WERI-Rb-1 (cell line): ENCODE data around the gene POLR1A.

ENCODE experiments used
- DNase-seq: peaks from one replicate; pipeline ENCODE4 v3.0.0-alpha.2; 2020
- H3K27ac ChIP-seq: fragments of 250-450 bp; sonication (Bioruptor Pico); 2 replicates; pipeline ENCODE4 v1.5.1; 2020; ENCODE audit warnings: mild to moderate bottlenecking, moderate library complexity
- H3K27me3 ChIP-seq: fragments of 250-450 bp; sonication (Bioruptor Pico); 2 replicates; pipeline ENCODE4 v1.5.1; 2021; ENCODE audit warnings: mild to moderate bottlenecking, low read depth, moderate library complexity; ENCODE audit not compliant: insufficient read depth, severe bottlenecking
- H3K36me3 ChIP-seq: fragments of 250-450 bp; sonication (Bioruptor Pico); 2 replicates; pipeline ENCODE4 v1.5.1; 2020; ENCODE audit warnings: mild to moderate bottlenecking, moderate library complexity
- H3K4me3 ChIP-seq: 2 replicates; pipeline ENCODE4 v1.5.1; 2011; ENCODE audit warnings: low read depth, mild to moderate bottlenecking, control low read depth, low read length
- H3K9me3 ChIP-seq: fragments of 250-450 bp; sonication (Bioruptor Pico); 2 replicates; pipeline ENCODE4 v1.5.1; 2021; ENCODE audit warnings: mild to moderate bottlenecking, moderate library complexity; ENCODE audit not compliant: severe bottlenecking
- TF ChIP-seq, protein P1 (sequence below): IDR thresholded peaks from 2 replicates; pipeline ENCODE4 v1.5.1; 2011; ENCODE audit warnings: low read depth, mild to moderate bottlenecking, control low read depth, inconsistent platforms, low read length

The POLR1A gene

DNA sequence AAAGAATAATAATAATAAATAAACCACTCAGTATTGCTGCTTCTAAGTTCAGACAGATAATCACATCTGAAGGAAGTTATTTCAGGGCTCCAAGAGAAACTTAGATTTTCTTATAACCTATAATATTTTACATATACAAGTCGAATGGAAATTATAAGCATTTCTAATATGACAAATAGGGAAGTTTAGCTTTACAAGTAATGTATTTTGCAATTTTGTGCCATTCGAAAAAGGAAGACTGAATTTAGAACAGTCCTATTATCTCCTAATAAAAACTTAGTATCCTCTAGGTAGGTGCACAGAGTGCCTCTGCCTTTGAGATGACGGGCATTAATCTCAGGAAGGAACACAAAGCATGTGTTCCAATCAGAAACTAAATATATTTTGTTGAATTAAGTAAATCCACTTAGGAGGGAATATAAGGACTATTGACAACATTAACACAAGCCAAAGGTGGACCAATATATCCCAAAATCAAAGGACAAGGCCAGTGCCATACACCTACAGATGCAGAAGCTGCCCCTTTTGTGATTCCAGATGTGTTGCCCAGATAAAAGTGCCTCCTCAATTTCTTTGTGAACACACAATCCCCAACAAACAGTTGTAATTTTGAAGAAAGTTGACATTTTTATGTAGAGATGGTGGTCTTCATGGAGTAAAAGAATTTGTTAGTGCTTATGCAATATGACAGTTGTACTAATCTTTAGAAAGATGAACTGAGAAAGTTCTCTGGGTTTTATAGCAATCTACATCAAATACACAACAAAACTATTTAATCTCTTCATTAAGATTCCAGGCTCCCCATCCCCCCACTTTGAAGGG, 37.0 kb upstream of the POLR1A start:
- TF ChIP-seq, protein P1, sequence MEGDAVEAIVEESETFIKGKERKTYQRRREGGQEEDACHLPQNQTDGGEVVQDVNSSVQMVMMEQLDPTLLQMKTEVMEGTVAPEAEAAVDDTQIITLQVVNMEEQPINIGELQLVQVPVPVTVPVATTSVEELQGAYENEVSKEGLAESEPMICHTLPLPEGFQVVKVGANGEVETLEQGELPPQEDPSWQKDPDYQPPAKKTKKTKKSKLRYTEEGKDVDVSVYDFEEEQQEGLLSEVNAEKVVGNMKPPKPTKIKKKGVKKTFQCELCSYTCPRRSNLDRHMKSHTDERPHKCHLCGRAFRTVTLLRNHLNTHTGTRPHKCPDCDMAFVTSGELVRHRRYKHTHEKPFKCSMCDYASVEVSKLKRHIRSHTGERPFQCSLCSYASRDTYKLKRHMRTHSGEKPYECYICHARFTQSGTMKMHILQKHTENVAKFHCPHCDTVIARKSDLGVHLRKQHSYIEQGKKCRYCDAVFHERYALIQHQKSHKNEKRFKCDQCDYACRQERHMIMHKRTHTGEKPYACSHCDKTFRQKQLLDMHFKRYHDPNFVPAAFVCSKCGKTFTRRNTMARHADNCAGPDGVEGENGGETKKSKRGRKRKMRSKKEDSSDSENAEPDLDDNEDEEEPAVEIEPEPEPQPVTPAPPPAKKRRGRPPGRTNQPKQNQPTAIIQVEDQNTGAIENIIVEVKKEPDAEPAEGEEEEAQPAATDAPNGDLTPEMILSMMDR = no peak

DNA sequence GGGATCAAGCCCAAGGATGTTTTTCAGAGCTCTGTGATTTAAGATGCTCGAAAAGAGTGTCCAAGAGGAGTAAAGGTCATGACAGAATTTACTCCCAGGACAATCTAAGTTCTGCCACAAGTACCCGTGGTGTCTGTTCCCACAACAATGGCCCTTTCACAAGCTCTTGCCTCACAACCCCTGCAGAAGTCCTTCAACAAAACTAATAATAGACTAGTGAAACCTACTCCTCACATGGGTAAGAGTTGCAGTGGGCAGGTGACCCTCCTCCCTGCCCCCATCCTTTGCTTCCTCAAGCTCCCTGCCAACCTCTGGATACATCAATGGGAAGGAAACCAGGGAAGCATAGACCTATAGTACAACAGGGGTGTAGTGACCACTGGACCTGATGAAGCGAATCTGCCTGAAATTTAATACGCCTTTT, 35.3 kb upstream of the POLR1A start:
- H3K9me3 ChIP-seq = no peaks in the 10 kb centered on the region
- no peak overlapping the region for H3K4me3 ChIP-seq
- H3K27ac ChIP-seq = no peak overlapping the region
- TF ChIP-seq, protein P1 = no peak
- H3K36me3 ChIP-seq = peaks cover 84% of the 10 kb centered on the region
- no peaks in the 10 kb centered on the region for H3K27me3 ChIP-seq
- no peak for DNase-seq

More for the DNA sequence above, 37.0 kb upstream of the POLR1A start:
- no peak for DNase-seq
- Histone ChIP-seq H3K27me3 (no peaks in the 10 kb centered on the region), H3K27ac (no peak overlapping the region), H3K36me3 (peaks cover 84% of the 10 kb centered on the region), H3K9me3 (no peaks in the 10 kb centered on the region), H3K4me3 (no peak overlapping the region)

DNA sequence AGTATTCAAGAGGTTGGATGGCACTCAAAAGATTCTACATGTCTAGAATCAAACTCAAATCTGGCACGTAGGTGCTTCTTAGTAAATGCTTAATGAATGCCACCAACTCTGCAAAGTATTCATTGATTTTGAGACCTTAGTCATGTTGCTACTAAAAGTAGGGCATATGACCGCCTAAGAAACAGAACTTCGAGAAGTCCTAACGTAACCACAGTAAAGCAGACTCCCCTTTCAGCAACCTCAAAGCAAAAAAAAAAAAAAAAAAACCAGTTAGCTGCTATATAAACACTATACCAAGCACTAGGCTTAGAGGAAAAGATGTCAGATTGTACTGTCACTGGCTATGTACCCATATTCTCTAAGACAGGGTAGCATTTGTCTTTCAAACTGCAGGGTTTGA, 34.3 kb upstream of the POLR1A start:
- Histone ChIP-seq H3K36me3 (peaks cover 86% of the 10 kb centered on the region), H3K27me3 (no peaks in the 10 kb centered on the region)
- TF ChIP-seq, protein P1 = no peak

DNA sequence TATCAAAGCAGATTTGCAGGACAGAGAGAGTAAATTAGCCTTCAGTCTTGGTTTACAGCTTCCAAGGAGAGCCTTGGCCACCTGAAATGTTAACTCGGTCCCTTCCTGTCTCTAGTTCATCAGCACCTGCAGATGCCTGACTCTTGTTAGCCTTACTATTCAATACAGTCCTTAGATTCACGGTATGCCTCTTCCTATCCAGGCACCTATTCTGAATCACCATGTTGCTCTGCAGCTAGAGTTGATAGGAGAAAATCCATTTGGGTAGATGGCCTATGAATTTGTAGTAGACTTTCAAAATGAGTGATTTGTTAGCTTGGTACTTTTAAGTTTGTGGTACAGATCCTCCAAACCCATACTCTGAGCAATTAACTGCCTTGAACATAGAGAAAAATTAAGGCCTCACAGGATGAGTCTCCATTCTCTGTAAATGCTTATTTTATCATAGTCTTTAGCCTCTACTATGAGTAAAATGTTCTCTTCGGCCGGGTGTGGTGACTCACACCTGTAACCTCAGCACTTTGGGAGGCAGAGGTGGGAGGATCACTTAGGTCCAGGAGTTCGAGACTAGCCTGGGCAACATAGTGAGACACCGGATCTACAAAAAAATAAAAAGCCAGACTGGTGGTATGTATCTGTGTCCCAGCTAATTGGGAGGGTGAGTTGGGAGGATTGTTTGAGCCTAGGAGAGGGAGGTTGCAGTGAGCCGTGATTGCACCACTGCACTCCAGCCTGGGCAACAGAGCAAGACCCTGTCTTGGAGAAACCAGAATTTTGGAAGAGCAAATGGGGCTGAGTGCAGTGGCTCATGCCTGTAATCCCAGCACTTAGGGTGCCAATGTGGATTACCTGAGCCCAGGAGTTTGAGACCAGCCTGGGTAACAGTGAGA, 33.3 kb upstream of the POLR1A start:
- peaks cover 88% of the 10 kb centered on the region for H3K36me3 ChIP-seq
- no peak for DNase-seq
- H3K27ac ChIP-seq = no peak overlapping the region
- no peaks in the 10 kb centered on the region for H3K27me3 ChIP-seq
- TF ChIP-seq, protein P1 = no peak
- no peak overlapping the region for H3K4me3 ChIP-seq
- no peaks in the 10 kb centered on the region for H3K9me3 ChIP-seq

More for the DNA sequence above, 34.3 kb upstream of the POLR1A start:
- Histone ChIP-seq H3K4me3 (no peak overlapping the region), H3K9me3 (no peaks in the 10 kb centered on the region), H3K27ac (no peak overlapping the region)
- DNase-seq = no peak

DNA sequence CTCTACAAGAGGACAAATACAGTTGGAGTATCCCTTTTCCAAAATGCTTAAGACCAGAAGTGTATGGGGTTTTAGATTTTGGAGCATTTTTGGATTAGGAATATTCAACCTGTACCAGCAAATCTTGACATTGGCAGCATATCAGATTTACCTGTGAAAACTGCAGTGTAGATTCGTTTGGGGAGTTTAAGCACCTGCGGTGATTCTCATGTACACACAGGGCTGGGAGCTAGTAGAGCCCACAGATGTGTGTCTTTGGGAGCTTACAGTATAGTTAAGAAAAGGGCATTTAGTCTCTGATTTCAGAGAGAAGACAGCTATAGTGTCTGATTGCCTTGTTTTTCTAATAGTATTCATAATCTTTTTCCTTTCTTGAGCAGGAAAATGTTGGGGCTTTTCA, 30.5 kb upstream of the POLR1A start:
- H3K9me3 ChIP-seq = no peaks in the 10 kb centered on the region
- DNase-seq = no peak
- H3K27me3 ChIP-seq = no peaks in the 10 kb centered on the region
- H3K4me3 ChIP-seq = no peak overlapping the region
- TF ChIP-seq, protein P1 = no peak
- H3K36me3 ChIP-seq = peaks cover 88% of the 10 kb centered on the region
- H3K27ac ChIP-seq = no peak overlapping the region
